Uterus (tissue), 4 donors: ENCODE results near the gene PLEKHA7. TPM values are rescaled to one million over a fixed set of nuclear protein-coding genes. Genes with fewer than 3 reads are reported as not detected.

Experiments used
- DNase-seq, 2 donors: peaks; one replicate each; pipeline ENCODE4 v3.0.0-alpha.2; 2019 to 2020
- H3K27ac ChIP-seq, 2 donors: fragments of 200-600 bp; sonication (generic); 1 replicate in 1 of 2; 2 replicates in 1 of 2; pipeline ENCODE4 v1.5.1; 2016 to 2018
- H3K27me3 ChIP-seq, 2 donors: fragments of 200-600 bp; sonication (generic); one replicate each; pipeline ENCODE4 v1.5.1; 2018 to 2019; ENCODE audit warnings: control low read depth in 1 of 2
- H3K36me3 ChIP-seq, 2 donors: fragments of 200-600 bp; sonication (generic); one replicate each; pipeline ENCODE4 v1.5.1; 2019; ENCODE audit warnings: control low read depth in 1 of 2
- H3K4me1 ChIP-seq, 2 donors: fragments of 200-600 bp; sonication (generic); one replicate each; pipeline ENCODE4 v1.5.1; 2018 to 2019; ENCODE audit warnings: control low read depth in 1 of 2
- H3K4me3 ChIP-seq, 2 donors: fragments of 200-600 bp; sonication (generic); 1 replicate in 1 of 2; 2 replicates in 1 of 2; pipeline ENCODE4 v1.5.1; 2018 to 2019; ENCODE audit warnings: mild to moderate bottlenecking in 1 of 2
- H3K9me3 ChIP-seq, 2 donors: fragments of 200-600 bp; sonication (generic); one replicate each; pipeline ENCODE4 v1.5.1; 2019; ENCODE audit warnings: control low read depth in 1 of 2
- CTCF ChIP-seq, 4 experiments: fragments of 200-600 bp in 2 of 4; fragments of 450-650 bp in 2 of 4; sonication (generic) in 2 of 4; IDR thresholded peaks; one replicate each; pipeline ENCODE4 v1.5.1; 2016 to 2019; ENCODE audit warnings: antibody characterized with exemption in 4 of 4, mild to moderate bottlenecking in 2 of 4, moderate library complexity in 1 of 4
- POLR2A ChIP-seq, 2 donors: fragments of 450-650 bp; IDR thresholded peaks; one replicate each; pipeline ENCODE4 v1.6.1; 2016; ENCODE audit warnings: antibody characterized with exemption in 2 of 2, mild to moderate bottlenecking in 1 of 2, moderate library complexity in 1 of 2
- intact Hi-C: fragments of 100-400 bp; cut with DNase I; formaldehyde crosslinking; loops from one replicate; pipeline ENCODE4 v1.15.1; 2023; ENCODE audit warnings: low total_unique reads
- total RNA-seq, 4 donors: library from RNA; depleted of rRNA in 3 of 4; stranded (reverse); fragments of >200 nt in 3 of 4; gene quantifications; one replicate each; pipeline versions ENCODE4 v1.1.0 to v1.2.4, GENCODE V29; 2014 to 2023
- donor health status: DM: yes; HTN: yes; CAD: no.

The PLEKHA7 gene
- total RNA-seq, 4 donors from 2014 or later = 13.3 to 38.2 (median 26.7) TPM

DNA sequence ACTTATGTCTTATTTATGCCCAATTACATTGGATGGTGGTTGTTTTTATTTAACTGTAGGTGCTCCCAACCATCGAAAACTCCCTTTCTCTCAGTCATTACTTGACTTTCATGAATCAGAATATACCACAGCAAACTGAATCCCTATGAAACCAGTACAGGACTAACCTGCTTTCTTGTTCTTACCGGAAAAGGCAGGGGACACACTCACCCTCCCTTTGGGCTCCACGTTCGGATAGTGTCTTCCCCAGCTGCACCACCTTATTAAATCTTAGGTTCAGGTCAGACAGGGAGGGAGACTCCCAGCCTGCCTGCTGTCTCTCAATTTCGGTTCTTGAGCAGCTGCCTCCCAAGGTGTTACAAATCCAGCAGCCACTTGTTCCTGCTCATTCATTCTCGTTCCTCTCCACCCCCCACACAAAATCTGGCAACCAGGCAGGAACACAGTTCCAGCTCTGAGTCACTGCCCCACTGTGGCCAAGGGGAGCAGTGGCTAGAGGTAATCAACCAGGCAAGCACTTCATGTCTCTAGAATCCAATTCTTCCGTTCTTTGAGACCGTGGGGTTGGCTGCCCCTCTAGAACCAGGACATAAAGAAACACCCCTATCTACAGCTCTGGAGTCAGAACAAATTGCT is 133.0 kb downstream of the PLEKHA7 start:
- no peaks in the 10 kb centered on the region for H3K27me3 ChIP-seq
- no peaks in the 10 kb centered on the region for H3K9me3 ChIP-seq
- no peaks in the 10 kb centered on the region for H3K36me3 ChIP-seq
- no peak overlapping the region for H3K4me3 ChIP-seq
- intact Hi-C loops = no loop called here
- peak in 1 of 4 experiments; percentile 8 for TF ChIP-seq CTCF (IDR thresholded peaks at IDR 0.05)
- no peak for TF ChIP-seq POLR2A (IDR thresholded peaks at IDR 0.05)
- no peak overlapping the region for H3K27ac ChIP-seq
- DNase-seq = peak in 1 of 2 donors; percentile 32
- H3K4me1 ChIP-seq = no peaks in the 10 kb centered on the region

DNA sequence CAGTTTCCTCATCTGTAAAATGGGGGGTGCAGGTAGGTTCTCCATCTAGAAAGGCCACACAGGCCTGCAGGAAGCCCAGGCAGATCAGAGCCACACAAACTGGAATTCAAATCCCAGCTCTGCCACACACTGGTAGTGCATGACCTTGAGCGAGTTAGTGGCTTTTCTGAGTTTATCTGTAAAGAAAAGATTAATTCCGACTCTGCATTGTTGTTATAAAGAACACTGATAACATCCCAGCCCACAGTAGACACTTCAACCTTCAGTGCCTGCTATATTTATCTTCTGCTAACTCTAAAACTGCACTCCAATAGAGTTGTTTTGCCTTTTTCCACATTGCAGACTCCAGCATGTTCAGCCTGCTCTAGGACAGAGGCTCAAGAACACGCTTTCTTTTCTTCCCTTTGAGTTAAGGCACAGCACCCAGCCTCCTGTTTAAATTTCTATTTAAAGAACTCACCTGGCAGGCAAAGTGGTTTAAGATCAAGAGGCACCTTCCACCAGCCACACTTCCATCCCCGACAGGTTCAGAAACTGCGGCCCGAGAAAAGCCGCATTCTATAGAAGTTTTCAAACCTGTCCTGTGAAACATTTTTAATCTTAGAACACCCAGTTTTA is 133.9 kb downstream of the PLEKHA7 start:
- no peak for DNase-seq
- H3K27ac ChIP-seq = no peak overlapping the region

GRCh38 chr11:16879690-16880089 is 134.5 kb downstream of the PLEKHA7 start:
- no peaks in the 10 kb centered on the region for H3K4me1 ChIP-seq
- H3K27me3 ChIP-seq = no peaks in the 10 kb centered on the region
- H3K4me3 ChIP-seq = no peak overlapping the region
- H3K9me3 ChIP-seq = no peaks in the 10 kb centered on the region
- no peaks in the 10 kb centered on the region for H3K36me3 ChIP-seq
- TF ChIP-seq CTCF (IDR thresholded peaks at IDR 0.05) (no peak), POLR2A (IDR thresholded peaks at IDR 0.05) (no peak)
- intact Hi-C loops = no loop called here
- DNase-seq = no peak
- H3K27ac ChIP-seq = no peak overlapping the region

More for the DNA sequence above, 133.9 kb downstream of the PLEKHA7 start:
- Histone ChIP-seq H3K4me1 (no peaks in the 10 kb centered on the region), H3K27me3 (no peaks in the 10 kb centered on the region), H3K36me3 (no peaks in the 10 kb centered on the region), H3K9me3 (no peaks in the 10 kb centered on the region), H3K4me3 (no peak overlapping the region)
- no peak for TF ChIP-seq CTCF (IDR thresholded peaks at IDR 0.05)
- no peak for TF ChIP-seq POLR2A (IDR thresholded peaks at IDR 0.05)
- intact Hi-C loops = no loop called here

GRCh38 chr11:16876837-16877236 is 137.4 kb downstream of the PLEKHA7 start:
- no peak for DNase-seq
- no peaks in the 10 kb centered on the region for H3K9me3 ChIP-seq
- no peaks in the 10 kb centered on the region for H3K27me3 ChIP-seq
- H3K27ac ChIP-seq = no peak overlapping the region
- no peaks in the 10 kb centered on the region for H3K4me1 ChIP-seq
- H3K36me3 ChIP-seq = no peaks in the 10 kb centered on the region
- intact Hi-C loops = no loop called here
- no peak for TF ChIP-seq POLR2A (IDR thresholded peaks at IDR 0.05)
- no peak for TF ChIP-seq CTCF (IDR thresholded peaks at IDR 0.05)
- H3K4me3 ChIP-seq = no peak overlapping the region

DNA sequence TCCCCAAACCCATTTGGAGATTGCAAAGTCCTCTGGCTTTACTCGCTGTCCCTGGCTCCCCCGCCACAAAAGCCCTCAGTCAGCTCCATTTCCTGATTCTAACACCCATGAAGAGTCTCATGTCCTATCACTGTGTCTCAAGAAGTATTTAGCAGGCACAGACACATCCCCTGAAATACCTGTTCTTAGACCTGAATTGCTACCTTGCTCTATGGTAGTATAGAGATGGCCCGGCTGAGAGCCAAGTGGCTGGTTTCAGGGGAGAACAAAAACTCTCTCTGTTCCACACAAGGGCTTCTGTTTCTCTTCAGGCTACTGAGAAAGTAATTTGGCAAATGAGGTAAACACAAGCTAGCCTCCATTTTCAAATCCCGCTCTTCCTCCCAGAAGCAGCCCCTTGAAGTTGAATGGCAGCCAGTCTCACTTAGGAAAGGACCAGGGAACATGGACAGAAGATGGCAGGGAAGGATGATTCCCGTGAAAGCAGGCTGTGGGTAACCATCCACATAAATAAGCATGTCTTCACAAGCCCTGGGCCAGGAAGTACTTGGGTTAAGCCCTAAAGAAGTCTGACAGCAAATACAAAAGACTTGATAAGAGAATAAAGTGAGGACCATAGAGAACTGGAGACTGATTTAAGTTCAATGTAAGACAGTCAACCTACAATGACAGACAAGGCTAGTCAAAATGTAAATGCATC is 138.0 kb downstream of the PLEKHA7 start:
- no peaks in the 10 kb centered on the region for H3K36me3 ChIP-seq
- no peak overlapping the region for H3K4me3 ChIP-seq
- TF ChIP-seq POLR2A (IDR thresholded peaks at IDR 0.05) = no peak
- no peak for TF ChIP-seq CTCF (IDR thresholded peaks at IDR 0.05)
- H3K9me3 ChIP-seq = no peaks in the 10 kb centered on the region
- DNase-seq = no peak
- no peak overlapping the region for H3K27ac ChIP-seq
- H3K4me1 ChIP-seq = no peaks in the 10 kb centered on the region
- H3K27me3 ChIP-seq = no peaks in the 10 kb centered on the region
- intact Hi-C loops = no loop called here
